ENCODE data around the gene ADM5.

The ADM5 gene, protein sequence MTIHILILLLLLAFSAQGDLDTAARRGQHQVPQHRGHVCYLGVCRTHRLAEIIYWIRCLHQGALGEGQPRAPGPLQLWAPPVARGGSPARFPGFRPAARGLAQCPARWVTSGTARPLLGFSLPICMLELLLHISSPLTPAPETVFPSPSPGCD

DNA sequence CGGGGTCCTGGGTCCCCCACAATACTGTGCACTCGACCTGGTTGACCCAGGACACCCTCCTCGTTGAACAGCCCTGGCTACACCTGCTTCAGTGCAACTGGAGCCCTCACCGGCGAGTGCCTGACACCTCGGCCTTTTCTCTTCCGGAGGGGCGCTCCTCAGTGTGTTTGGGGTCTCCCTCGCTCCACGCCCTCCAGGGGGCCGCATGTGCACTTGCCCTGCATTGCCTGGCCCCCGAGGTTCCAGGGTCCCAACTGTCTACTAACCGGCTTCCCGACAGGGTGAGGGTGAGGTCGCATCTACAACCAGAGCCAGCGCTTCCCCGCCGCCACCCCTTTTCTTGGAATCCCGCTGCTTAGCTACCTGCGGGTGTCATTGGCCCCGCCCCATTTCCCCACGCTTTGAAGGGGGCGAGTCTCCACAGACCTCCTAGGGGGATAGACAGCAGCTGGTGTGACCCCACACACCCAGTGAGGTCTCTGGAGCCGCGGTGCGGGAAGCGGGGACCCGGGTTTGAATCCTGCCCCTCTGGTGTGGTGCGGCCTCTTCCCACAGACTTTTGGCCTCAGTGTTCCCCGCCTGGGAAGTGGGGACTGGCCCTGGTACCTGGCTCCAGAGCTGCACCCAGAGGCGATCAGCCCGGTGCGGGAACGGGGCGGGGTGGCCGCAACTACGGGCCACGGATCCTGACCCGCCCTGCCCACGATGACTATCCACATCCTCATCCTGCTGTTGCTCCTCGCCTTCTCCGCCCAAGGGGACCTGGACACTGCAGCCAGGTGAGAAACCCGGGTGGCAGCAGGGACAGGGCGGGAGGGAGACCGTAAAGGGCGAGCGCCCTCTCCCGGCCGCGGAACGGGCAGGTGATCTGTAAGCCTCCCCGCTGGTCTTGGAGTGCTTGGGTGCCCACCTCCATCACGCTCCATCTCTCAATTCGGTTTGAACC is at the start of gene ADM5:
TSS of gene ADM5 (plus strand) at position 462 of the 946 bp plus-strand sequence. CDS start at position 706, 244 bp downstream.
- DNase-seq (ENCODE audit: low read depth), result peak; percentile 28

DNA sequence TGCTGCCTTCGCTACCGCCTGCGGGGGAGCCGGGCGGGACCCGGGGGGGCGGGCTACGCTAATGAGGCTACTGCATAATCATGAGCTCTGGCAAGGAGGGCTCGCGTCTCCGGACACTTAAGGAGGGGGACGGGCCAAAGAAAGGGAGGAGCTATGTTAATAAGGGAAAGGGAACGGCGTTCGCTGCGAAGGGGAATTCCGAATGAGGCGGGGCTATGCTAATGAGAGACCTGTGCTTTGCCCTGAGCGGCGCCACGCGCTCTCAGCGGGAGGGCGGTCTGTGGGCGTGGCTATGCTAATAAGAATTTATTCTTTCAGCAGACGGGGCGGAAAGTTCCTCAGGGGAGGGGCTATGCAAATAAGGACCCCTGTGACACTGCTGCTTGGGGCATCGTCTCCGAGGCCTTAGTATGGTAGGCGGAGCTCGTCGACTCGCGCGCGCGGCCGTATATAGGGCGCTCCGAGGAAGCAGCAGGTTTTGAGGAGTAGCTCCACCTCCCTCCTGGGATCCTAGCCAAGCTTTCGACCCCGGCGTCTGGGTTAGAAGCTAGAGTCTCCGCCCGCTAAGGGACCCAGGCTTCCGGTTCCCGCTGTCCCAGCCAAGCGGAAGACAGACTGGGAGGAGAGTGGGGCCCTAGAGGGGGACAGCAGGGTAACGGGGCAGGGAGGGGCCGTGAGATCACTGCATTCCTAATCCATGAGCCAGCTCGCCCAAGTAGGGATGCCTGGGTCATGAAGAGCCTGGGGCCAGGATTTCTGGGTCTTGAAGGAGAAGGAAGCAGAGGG is 49.1 kb upstream of the ADM5 start, which contains the start of gene RRAS:
TSS of gene RRAS (minus strand) at position 31 of the 786 bp plus-strand sequence. CDS start 45 bp downstream, outside the sequence.
- peak; percentile 100 for DNase-seq (ENCODE audit: low read depth)

DNA sequence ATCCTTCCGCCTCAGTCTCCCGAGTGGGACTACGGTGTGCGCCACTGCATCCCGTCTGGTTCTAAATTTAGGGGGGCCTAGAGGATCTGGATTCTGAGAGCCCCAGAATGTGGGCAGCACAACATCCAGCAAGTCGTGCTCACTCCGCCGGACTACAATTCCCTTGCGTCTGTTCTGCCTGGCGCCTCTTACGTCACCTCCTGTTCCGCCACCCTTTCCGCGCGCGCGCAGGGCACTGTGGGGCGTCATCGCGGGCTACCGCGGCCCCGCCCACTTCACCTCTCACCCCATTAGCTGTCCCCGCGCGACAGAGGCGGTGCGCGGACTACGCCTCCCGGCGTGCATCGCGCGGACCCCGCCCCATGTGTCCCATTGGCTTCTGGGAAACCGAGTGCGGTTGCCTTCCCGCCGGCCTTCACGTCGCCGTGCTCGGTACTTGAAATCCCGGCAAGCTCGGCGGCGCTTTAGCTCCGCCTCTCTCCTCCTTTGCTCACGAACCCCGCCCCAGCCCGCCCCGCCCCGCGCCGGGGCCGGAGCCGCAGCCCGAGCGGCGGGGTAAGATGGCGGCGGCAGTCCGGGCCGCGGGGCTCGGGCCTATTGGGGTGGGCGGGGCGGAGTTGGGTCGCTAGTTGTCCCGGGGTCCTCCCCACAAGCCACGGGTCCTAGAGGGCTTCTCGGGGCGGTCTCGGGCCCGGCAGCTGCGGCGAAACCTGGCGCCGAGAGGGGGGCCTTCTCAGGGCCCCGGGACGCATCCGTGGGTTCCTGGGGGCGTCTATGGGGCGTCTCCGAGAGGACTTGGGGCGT is 47.5 kb upstream of the ADM5 start, which contains the start of gene SCAF1:
TSS of gene SCAF1 (plus strand) at position 522 of the 804 bp plus-strand sequence. CDS start 2,818 bp downstream, outside the sequence.
- DNase-seq (ENCODE audit: low read depth), result peak; percentile 99

DNA sequence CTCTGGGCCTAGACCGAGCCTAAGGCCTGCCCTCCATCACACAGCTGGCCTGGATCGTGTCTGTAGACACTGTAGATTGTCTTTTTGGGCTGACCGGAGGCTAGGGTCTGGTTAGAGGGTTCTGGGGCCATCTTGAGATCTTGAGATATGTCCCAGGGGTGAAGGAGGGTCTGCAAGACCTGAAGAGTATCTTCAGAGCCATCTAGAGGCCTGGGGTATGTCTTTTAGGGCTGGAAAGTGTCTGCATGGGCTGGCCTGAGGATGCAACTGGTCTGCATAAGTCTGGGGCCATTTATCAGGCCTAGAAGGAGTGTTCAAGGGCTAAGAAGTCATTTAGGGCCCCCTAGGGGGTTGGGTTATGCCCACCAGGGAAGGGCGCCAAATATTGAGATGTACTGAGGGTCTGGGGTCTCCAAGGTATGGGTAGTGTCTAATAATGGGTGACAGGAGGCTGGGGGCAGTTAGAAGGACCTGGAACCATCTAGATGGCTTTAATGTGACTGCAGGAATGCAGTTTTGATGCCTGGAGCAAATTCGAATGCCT is 46.8 kb upstream of the ADM5 start:
- DNase-seq (ENCODE audit: low read depth), result peak; percentile 24

DNA sequence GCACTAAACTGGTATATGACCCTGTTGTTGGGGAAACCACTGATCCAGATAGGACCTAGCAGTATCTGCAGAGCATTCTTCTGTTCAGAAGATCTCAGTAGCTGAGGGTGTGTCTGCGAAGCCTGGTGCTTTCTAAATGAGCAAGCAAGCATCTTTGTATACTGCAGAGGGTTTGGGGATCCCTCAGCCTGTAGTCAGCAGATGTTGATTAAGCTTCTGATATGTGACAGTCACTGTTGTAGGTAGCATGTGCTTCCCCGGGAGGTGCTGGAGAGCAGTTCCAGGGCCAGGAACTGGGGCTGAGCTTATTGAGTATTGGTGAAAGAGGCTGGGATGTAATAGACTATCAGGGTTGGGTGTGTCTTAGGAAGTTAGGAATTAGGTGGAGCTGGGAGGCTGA is 45.9 kb upstream of the ADM5 start:
- no peak for DNase-seq (ENCODE audit: low read depth)

DNA sequence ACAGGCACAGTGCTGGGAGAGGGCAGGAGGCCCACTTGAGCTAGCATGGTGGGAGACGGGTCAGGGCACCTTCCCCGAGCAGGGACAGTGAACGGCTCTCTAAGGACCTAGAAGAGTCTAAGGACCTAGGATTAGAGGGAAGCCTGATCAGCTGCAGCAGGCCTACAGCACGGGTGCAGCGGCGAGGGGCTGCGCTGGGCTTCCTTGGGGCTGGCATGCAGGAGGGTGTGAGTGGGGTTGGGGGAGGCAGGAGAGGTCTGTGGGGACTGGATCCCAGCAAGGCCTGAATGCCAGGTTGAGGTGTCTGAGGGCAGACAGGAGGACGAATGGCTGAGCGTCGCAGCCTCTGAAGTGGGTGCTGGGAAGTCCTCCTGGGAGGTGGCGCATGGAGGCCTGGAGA is 43.8 kb upstream of the ADM5 start:
- no peak for DNase-seq (ENCODE audit: low read depth)

DNA sequence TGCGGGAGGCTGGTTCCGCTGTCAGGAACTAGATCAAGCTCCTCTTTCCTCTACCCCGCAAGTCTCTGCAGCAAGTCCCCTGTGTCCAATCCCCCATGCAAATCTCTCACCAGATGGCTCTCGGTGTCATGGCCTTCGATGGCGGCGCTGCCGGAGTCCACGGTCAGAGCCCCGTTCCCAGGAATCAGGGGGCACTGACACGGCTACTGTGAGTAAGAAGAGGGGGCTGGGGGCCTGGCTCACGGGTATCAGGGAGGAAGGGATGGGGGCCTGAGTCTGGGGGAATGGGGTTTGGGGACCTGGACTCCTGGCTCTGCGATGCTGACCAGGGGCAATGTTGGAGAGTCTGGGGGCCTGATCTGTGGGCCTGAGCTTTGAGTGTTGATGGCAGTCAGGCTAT is 43.4 kb upstream of the ADM5 start:
- no peak for DNase-seq (ENCODE audit: low read depth)

DNA sequence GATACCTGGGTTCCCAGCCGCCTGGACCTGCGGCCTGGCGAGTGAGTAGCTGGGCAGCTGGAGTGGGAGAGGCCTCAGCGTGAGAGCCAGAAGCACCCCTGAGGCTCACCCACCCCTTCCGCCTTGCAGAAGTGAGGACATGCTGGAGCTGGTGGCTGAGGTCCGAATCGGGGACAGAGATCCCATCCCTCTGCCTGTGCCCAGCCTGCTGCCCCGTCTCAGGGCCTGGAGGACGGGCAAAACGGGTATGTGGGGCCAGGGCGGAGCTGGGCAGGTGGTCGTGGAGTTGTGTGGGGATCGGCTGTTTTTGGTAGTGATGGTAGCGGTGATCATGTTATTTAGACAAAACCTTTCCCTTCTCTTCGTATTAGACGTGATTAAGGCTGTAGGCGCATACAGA is 42.8 kb upstream of the ADM5 start:
- no peak for DNase-seq (ENCODE audit: low read depth)

DNA sequence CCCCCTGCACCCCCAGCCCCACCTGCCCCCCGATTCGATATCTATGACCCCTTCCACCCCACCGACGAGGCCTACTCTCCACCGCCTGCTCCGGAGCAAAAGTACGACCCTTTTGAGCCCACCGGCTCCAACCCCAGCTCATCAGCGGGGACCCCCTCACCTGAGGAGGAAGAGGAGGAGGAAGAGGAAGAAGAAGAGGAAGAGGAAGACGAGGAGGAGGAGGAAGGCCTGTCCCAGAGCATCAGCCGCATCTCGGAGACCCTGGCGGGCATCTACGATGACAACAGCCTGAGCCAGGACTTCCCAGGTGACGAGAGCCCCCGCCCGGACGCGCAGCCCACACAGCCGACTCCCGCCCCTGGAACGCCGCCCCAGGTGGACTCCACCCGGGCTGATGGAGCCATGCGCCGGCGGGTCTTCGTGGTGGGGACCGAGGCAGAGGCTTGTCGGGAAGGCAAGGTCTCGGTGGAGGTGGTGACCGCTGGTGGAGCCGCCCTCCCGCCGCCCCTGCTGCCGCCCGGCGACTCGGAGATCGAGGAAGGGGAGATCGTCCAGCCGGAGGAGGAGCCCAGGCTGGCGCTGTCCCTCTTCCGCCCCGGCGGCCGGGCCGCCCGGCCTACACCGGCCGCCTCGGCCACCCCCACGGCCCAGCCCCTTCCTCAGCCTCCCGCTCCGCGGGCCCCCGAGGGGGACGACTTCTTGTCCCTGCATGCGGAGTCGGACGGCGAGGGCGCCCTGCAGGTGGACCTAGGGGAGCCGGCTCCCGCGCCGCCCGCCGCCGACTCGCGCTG is 38.2 kb upstream of the ADM5 start:
- DNase-seq (ENCODE audit: low read depth), result no peak

DNA sequence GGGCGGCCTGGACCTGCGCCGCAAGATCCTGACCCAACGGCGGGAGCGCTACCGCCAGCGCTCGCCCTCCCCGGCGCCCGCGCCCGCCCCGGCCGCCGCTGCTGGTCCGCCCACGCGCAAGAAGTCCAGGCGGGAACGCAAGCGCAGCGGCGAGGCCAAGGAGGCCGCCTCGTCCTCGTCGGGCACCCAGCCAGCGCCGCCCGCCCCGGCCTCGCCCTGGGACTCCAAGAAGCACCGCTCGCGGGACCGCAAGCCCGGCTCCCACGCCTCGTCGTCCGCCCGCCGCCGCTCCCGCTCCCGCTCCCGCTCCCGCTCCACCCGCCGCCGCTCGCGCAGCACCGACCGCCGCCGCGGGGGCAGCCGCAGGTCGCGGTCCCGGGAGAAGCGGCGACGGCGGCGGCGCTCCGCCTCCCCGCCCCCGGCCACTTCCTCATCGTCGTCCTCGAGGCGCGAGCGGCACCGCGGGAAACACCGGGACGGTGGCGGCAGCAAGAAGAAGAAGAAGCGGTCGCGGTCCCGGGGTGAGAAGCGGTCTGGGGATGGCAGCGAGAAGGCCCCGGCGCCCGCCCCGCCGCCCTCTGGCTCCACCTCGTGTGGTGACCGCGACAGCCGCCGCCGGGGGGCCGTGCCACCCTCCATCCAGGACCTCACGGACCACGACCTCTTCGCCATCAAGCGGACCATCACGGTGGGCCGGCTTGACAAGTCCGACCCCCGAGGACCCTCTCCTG is 37.4 kb upstream of the ADM5 start:
- DNase-seq (ENCODE audit: low read depth), result no peak

DNA sequence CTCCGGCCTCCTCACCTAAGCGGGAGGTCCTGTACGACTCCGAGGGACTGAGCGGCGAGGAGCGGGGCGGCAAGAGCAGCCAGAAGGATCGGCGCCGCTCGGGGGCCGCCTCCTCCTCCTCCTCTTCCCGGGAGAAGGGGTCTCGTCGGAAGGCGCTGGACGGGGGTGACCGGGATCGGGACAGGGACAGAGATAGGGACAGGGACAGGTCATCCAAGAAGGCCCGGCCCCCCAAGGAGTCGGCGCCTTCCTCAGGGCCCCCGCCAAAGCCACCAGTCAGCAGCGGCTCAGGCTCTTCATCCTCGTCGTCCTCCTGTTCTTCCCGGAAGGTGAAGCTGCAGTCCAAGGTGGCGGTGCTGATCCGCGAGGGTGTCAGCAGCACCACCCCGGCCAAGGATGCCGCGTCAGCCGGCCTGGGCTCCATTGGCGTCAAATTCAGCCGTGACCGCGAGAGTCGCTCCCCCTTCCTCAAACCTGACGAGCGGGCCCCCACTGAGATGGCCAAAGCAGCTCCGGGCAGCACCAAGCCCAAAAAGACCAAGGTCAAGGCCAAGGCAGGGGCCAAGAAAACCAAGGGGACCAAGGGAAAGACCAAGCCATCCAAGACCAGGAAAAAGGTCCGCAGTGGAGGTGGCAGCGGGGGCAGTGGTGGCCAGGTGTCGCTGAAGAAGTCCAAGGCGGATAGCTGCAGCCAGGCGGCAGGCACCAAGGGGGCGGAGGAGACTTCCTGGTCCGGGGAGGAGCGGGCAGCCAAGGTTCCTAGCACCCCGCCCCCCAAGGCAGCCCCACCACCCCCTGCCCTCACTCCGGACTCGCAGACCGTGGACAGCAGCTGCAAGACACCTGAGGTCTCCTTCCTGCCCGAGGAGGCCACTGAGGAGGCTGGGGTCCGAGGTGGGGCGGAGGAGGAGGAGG is 36.6 kb upstream of the ADM5 start:
- no peak for DNase-seq (ENCODE audit: low read depth)

DNA sequence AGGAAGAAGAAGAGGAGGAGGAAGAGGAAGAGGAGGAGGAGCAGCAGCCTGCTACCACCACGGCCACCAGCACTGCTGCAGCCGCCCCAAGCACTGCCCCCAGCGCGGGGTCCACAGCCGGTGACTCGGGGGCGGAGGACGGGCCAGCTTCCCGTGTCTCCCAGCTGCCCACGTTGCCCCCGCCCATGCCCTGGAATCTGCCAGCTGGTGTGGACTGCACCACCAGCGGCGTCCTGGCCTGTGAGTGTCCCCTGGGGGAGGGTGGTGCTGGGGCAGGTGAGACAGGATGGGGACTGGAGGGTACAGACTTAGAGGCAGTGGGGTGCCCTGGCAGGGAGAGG is 36.0 kb upstream of the ADM5 start:
- no peak for DNase-seq (ENCODE audit: low read depth)

DNA sequence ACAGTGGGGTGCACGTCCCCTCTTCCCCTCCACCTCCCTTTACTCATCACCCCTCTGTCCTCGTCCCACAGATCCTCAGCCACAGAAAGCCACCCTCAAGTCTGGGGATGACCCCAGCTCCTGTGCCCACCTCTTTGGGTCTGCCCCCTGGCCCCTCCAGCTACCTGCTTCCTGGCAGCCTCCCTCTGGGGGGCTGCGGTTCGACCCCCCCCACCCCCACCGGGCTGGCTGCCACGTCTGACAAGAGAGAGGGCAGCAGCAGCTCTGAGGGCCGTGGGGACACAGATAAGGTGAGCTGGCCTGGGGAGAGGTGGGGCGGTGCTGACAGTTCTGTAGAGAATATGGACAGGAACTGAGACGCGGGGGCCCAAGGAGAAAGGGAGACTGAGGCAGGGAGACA is 34.8 kb upstream of the ADM5 start:
- no peak for DNase-seq (ENCODE audit: low read depth)

DNA sequence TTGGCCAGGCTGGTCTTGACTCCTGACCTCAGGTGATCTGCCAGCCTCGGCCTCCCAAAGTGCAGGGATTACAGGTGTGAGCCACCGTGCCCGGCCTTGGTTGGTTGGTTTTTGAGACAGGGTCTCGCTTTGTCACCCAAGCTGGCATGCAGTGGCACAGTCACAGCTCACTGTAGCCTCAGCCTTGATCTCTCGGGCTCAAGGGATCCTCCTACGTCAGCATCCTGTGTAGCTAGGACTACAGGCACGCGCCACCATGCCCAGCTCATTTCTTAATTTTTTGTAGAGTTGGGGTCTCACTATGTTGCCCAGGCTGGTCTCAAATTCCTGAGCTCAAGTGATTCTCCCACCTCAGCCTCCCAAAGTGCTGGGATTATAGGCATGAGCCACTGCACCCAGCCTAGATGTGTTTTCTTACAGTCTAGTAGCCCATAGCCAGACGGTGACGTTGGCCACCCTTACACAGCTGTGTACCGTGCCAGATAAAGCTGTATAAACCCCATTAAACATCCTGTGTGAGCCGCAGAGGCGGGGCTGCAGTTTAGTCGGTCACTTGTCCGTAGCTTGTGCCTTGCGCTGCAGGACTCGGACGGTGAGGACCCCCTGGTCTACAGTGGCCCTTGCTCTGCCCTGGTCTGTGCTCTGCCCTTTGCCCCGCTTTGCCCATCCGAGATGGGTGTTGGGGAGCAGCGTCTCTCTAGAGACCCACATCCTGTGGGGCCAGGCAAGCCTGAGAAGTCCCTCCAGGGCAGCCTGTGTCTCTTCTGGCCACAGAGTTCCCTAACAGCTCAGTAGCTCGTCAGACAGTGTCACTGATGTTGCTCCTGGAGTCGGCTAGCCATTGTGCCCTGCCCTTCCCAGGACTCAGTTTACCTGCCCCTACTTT is 33.6 kb upstream of the ADM5 start:
- no peak for DNase-seq (ENCODE audit: low read depth)

DNA sequence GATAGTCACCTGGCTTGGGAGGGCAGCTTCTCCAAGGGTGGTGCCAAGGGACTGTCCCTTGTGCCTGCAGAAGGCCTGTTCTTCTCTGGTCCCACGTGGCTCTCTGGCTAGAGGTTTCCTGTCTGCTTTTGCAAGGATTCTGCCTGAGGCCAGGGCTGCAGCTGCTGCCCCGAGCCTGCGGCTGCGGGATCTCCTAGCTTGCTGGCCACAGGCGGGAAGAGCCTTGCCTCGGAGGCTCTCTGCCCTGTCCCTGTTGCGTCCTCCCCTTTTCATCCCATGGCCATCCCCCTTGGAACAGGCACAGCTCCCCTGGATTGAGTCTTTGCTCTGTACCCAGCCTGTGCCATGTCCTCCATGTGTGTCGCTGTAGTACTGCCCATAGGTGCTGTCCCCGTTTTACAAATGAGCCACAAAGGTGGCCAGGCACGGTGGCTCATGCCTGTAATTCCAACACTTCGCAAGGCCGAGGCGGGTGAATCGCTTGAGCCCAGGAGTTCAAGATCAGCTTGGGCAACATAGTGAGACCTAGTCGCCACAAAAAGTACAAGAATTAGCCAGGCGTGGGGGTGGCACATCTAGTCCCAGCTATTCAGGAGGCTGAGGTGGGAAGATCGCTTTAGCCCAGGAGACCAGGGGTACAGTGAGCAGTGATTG is 32.8 kb upstream of the ADM5 start:
- no peak for DNase-seq (ENCODE audit: low read depth)

DNA sequence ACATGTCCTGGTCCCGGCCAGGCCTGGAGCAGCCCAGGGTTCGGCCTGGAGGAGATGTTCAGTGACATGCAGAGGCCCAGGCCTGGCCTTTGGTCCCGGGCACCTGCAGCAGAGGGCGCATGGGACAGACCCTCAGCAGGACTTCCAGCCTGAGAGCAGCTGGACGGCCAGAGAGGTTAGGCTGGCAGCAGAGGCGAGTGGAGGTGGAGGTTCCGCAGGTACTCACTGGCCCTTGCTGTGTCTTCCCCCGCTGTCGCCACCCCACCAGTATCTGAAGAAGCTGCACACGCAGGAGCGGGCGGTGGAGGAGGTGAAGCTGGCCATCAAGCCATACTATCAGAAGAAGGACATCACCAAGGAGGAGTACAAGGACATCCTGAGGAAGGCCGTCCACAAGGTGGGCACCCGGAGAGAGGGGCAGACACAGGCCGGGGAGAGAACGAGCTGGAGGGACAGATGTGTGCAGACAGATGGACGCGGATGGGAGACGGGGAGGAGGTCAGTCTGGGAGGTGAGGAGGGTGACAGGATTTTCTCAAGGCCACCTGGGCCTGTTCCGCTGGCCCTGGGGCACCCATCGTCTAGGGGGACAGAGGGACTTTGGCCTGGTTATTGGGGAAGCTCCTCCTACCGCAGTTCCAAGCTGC is 31.8 kb upstream of the ADM5 start:
- no peak for DNase-seq (ENCODE audit: low read depth)

DNA sequence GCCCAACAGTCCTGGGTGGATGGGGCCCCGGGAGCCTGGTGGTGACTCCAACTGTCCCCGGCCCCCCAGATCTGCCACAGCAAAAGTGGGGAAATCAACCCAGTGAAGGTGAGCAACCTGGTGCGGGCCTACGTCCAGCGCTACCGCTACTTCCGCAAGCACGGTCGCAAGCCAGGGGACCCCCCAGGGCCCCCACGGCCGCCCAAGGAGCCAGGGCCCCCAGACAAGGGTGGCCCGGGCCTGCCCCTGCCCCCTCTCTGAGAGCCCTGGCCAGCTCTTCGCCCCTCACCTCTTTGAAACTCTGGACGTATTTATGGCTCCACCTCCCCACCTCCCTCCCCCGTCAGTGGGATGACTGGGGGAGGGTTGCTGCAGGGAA is 31.3 kb upstream of the ADM5 start:
- no peak for DNase-seq (ENCODE audit: low read depth)
